Left hindlimb (tissue), 1 donor: Measurements from ENCODE around the gene SKAP1.

ENCODE experiments used
- DNase-seq: peaks from one replicate; pipeline ENCODE4 v3.0.0-alpha.2; 2018

The SKAP1 gene

GRCh38 chr17:48131216-48131824 lies 298.7 kb downstream of the SKAP1 start:
- DNase-seq: peak; percentile 64

GRCh38 chr17:48129981-48130380 lies 300.0 kb downstream of the SKAP1 start:
- no peak for DNase-seq

- no peak for DNase-seq
Measured at GRCh38 chr17:48128400-48128799, 301.6 kb downstream of the SKAP1 start.

- no peak for DNase-seq
Measured at GRCh38 chr17:48127371-48128051, 302.5 kb downstream of the SKAP1 start.

GRCh38 chr17:48126532-48126850 lies 303.5 kb downstream of the SKAP1 start:
- DNase-seq: no peak

GRCh38 chr17:48125829-48126531 lies 304.0 kb downstream of the SKAP1 start:
- no peak for DNase-seq

- no peak for DNase-seq
Measured at GRCh38 chr17:48123776-48124388, 306.1 kb downstream of the SKAP1 start.

GRCh38 chr17:48123111-48123510 lies 306.9 kb downstream of the SKAP1 start:
- DNase-seq: no peak

GRCh38 chr17:48122665-48123045 lies 307.4 kb downstream of the SKAP1 start:
- DNase-seq: no peak

GRCh38 chr17:48121923-48122664 lies 307.9 kb downstream of the SKAP1 start:
- no peak for DNase-seq

- no peak for DNase-seq
Measured at GRCh38 chr17:48113201-48113676, 316.8 kb downstream of the SKAP1 start.

GRCh38 chr17:48111937-48112241 lies 318.1 kb downstream of the SKAP1 start:
- no peak for DNase-seq

GRCh38 chr17:48110761-48111160 lies 319.3 kb downstream of the SKAP1 start:
- DNase-seq: no peak

- DNase-seq: peak; percentile 91
Measured at GRCh38 chr17:48107137-48108055, 322.6 kb downstream of the SKAP1 start, which contains the start of gene SNX11. SNX11 (plus strand) TSS chr17:48107766; CDS start chr17:48112044, 4,278 bp downstream.

- no peak for DNase-seq
Measured at GRCh38 chr17:48106802-48107136, 323.2 kb downstream of the SKAP1 start.

GRCh38 chr17:48104440-48104839 lies 325.6 kb downstream of the SKAP1 start:
- no peak for DNase-seq

- no peak for DNase-seq
Measured at GRCh38 chr17:48102798-48103715, 327.0 kb downstream of the SKAP1 start.

GRCh38 chr17:48102043-48102750 lies 327.8 kb downstream of the SKAP1 start:
- DNase-seq: no peak

GRCh38 chr17:48101012-48101720 lies 328.8 kb downstream of the SKAP1 start, which contains the start of gene CBX1:
CBX1 (minus strand) TSS chr17:48101478; CDS start chr17:48077004, 24,474 bp downstream.
- DNase-seq: peak; percentile 97
